ENCODE measurements around the gene TSPAN10. TPM values are rescaled to one million over a fixed set of nuclear protein-coding genes. Genes with fewer than 3 reads are reported as not detected.
A peak's percentile ranks its signal among the peaks of the same experiment; 100 is the strongest.

The TSPAN10 gene
- total RNA-seq, 3 donors from 2014 or later: 0.27 to 0.47 (median 0.41) TPM

- Histone ChIP-seq H3K36me3 (ENCODE audit: low read depth) (no peaks in the 10 kb centered on the region), H3K4me1 (ENCODE audit: low read depth) (peaks cover 17% of the 10 kb centered on the region), H3K4me3 (peak overlapping the region; percentile 96), H3K9me3 (no peaks in the 10 kb centered on the region)
- TF ChIP-seq CTCF (IDR thresholded peaks at IDR 0.05): no peak
- intact Hi-C loops (cut with DNase I, micrococcal nuclease): no loop called here
- peak; percentile 45 for ATAC-seq
- peak in 2 of 3 donors; percentile 41 to 55 for DNase-seq
Observed at GRCh38 chr17:81665205-81666091, 28.5 kb downstream of the TSPAN10 start.

DNA sequence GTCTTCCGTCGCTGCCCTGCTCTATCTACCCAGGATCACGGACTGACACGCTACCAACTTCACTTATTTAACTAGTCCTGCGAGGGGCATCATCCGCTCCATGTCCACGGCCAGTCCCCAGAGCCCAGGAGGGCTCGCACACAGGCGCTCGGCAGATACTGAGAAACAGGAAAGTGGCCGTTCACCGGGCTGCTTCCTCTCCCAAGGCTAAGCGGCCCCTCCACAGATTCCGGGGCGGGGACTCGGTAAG is 29.0 kb downstream of the TSPAN10 start:
- Histone ChIP-seq H3K4me1 (ENCODE audit: low read depth) (peaks cover 17% of the 10 kb centered on the region), H3K36me3 (ENCODE audit: low read depth) (no peaks in the 10 kb centered on the region), H3K9me3 (no peaks in the 10 kb centered on the region), H3K4me3 (peak overlapping the region; percentile 96)
- intact Hi-C loops (cut with DNase I, micrococcal nuclease): no loop called here
- TF ChIP-seq CTCF (IDR thresholded peaks at IDR 0.05): no peak
- ATAC-seq: peak; percentile 43
- DNase-seq: peak in 1 of 3 donors; percentile 26

DNA sequence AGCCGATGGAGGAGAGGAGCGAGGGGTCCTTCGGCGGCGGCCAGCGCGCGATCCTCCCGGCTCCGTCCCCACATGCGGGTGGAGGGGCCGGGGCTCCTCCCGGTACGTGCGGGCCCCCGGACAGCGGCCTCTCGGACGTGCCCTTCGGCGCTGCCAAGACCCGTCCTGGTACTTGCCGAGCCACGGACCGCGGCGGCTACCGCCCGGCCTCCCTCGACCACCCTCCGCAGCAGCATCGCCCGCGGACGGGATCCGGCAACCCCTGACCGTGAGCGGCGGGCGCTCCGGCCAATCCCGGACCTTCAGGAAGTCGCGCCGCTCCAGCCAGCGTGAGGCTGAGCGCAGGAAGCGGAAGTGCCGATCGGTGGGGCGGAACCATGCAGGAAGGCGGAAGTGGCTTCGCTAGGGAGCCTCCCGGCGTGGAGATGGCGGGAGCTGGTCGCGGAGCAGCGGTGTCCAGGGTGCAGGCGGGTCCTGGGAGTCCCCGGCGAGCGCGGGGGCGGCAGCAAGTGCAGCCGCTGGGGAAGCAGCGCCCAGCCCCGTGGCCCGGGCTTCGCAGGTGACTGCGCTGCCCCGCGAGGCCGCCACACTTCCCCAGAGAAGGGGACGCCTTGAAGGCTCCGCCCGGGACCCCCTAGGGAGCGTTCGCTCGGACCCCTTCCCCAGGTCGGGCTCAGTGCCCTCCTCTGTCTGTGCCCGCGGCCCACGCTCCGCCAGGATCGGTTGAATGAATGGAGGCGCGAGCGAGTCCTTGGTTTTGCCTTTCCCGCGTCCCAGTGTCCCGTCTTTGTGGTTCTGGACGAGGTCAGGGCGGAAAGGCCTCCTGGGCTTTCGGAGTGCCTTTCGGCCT is 29.6 kb downstream of the TSPAN10 start, which contains the start of the genes CCDC137 and OXLD1:
Gene CCDC137, plus strand, starts transcription at position 396 of the 850 bp plus-strand sequence. Its CDS starts 30 bp downstream, at position 426.
Gene OXLD1, minus strand, starts transcription at position 264 of the 850 bp plus-strand sequence. Its CDS starts 28 bp downstream, at position 236.
- Histone ChIP-seq H3K36me3 (ENCODE audit: low read depth) (no peaks in the 10 kb centered on the region), H3K4me3 (peak within 1 kb of the TSS; percentile 96), H3K9me3 (no peaks in the 10 kb centered on the region), H3K4me1 (ENCODE audit: low read depth) (peaks cover 17% of the 10 kb centered on the region)
- TF ChIP-seq CTCF (IDR thresholded peaks at IDR 0.05): no peak
- intact Hi-C loops (cut with DNase I, micrococcal nuclease): no loop called here
- ATAC-seq (peak; percentile 99), DNase-seq (peak; percentile 97 to 98 (median 97))

DNA sequence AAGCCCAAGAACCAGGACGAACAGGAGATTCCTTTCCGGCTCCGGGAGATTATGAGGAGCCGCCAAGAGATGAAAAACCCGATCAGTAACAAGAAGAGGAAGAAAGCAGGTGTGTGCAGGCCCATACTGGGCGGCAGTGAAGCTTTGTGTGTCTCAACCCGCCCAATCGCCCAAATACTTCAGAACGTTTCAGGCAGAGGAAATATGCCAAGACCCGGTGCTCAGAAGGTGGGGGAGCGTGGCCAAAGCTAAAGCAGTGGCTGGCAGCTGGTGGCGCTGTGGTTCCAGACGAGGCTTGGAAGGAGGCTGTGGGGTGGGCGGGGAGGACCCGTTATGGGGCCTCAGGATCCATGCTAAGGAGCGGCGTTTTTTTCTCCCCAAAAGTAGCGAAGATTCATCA is 30.8 kb downstream of the TSPAN10 start:
- no peak for ATAC-seq
- intact Hi-C loops (cut with DNase I, micrococcal nuclease): no loop called here
- no peaks in the 10 kb centered on the region for H3K36me3 ChIP-seq (ENCODE audit: low read depth)
- H3K4me1 ChIP-seq (ENCODE audit: low read depth): peaks cover 17% of the 10 kb centered on the region
- TF ChIP-seq CTCF (IDR thresholded peaks at IDR 0.05): no peak
- DNase-seq: no peak
- no peak overlapping the region for H3K4me3 ChIP-seq
- H3K9me3 ChIP-seq: no peaks in the 10 kb centered on the region

- Histone ChIP-seq H3K4me1 (ENCODE audit: low read depth) (peaks cover 6% of the 10 kb centered on the region), H3K36me3 (ENCODE audit: low read depth) (no peaks in the 10 kb centered on the region), H3K9me3 (no peaks in the 10 kb centered on the region), H3K4me3 (no peak overlapping the region)
- no peak for TF ChIP-seq CTCF (IDR thresholded peaks at IDR 0.05)
- DNase-seq (no peak), ATAC-seq (peak; percentile 7)
- intact Hi-C loops (cut with DNase I, micrococcal nuclease): no loop called here
Observed at GRCh38 chr17:81672504-81672903, 35.5 kb downstream of the TSPAN10 start.
